Measurements from ENCODE around the gene LCLAT1.

Gene LCLAT1

DNA sequence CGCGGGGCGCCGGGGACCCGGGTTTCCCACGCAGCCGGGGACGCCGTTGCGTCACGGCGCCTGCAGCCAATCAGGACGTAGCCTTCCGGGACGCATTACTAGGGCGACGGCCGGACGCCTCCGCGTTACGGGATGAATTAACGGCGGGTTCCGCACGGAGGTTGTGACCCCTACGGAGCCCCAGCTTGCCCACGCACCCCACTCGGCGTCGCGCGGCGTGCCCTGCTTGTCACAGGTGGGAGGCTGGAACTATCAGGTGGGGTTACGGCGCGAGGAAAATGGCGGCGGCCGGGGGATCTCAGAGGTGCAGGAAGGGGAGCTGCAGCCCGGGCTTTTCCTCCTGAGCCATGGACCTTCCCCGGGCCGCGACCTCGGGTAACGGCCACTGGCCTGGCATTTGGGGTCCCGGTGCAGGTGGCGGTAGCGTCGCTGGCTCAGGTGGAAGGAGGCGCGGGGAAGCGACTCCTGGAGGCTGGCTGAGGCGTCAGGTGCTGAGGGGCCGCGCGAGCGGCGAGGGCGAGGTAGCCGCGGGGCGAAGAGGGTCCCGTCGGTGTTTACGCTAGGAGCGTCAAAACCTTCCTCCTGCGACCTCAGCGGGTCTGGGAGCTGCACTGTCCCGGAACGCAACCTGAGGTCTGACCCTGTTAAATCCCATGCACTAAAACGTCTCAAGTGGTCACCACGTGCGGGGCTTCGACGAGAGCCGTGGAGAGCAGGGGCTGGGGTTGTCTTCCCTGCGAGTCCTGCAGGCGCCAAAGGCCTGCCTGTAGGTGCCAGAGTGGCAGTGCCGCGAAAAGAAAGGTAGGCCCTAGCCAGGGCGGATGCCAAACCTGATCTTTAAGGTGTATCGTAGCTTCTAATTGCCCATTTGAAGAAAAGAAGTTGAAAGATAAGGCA, at the start of gene LCLAT1:
TSS of gene LCLAT1 (plus strand) at position 98 of the 897 bp plus-strand sequence. CDS start 78,345 bp downstream, outside the sequence.
- peak; percentile 86 to 89 for DNase-seq

- DNase-seq = no peak
These were observed 48.8 kb upstream of the LCLAT1 start for GRCh38 chr2:30398084-30398873.

GRCh38 chr2:30400151-30400954, 46.7 kb upstream of the LCLAT1 start:
- no peak for DNase-seq

DNA sequence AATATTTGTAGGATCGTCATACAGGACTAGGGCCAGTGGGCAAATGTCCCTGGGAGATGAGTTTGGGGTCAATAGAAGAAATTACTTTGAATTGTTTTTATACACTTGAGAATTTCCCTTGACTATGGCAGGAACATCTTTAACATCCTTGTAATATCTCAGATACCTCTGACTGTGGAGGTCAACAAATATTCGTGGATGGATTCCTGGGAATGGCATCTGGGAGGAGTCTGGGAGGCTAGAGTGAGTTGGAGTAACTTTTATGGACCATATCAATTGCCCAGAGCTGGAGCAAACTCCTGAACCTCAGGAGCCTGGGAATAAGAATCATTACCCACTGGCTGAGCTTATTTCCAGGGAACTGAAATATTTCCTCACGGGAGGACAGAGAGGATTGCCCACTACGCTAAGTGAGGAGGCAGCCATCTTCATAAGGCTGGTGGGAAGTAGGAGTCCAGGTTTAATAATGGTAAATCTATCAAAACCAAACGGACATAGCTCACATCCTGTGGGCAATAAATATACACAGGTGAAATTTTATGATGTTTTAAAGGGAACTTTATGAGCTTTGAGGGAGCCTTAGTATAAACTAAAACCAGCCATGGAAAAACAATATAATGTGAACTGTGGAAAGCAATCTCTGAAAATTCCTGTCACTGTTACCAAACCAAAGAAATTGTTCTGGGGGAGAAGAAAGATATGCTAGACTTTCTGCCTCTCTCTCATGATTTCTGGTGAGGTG, 44.4 kb upstream of the LCLAT1 start:
- no peak for DNase-seq

DNA sequence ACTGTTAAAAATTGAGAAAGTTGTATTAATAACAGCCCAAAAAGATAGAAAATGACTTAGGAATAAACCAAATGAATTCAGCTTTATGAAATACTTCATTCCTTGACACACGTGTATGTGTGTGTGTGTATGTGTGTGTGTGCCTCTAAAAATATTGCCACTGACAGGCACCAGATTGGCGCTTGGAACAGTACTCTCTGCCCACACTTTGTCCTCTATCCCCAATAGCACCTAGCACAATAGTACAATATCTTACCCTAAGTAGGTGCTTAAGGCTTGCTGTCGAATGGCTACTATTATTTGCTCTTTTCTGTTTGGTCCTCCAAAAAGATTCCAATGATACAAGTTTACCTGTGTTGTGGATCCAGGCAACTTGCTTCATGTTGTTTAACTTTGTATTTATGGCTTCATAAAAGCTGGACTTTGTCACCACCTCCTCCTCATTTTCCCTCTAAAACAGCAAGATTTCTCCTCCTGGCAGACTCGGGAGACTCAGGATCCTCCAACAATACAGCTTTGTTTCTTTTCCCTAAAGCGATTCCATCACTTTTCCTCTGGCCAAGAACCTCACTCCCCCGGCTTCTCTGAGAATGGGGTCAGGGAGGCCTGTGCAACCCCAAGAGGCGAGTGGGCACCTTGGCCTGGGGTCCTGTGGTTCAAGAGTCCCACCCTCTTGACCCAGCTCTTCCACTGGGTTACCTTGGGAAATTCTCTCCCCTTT, 43.3 kb upstream of the LCLAT1 start:
- no peak for DNase-seq

GRCh38 chr2:30404319-30405259, 42.5 kb upstream of the LCLAT1 start:
- no peak for DNase-seq

GRCh38 chr2:30405260-30405605, 41.8 kb upstream of the LCLAT1 start:
- DNase-seq = no peak

- DNase-seq = no peak
These were observed 40.2 kb upstream of the LCLAT1 start for GRCh38 chr2:30406853-30407252.

DNA sequence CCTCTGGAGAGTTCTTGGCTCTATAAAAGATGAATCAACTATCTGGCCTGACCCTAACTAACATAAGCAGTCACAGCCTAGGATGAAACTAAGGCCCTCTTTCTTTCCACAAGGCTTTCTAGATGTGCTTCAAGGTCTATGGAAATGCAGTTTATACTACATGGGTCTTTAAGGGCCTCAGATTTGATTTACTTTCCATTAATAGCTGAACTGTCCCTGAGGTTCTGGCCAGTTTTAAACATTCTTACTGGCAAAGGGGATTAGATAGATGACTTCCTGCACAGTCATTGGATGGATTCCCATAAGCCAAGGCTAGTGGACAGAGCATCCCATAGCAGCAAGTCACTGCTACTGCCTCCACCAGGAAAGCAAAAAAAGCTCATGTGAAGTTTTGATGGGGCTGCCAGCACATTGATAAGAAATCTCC, 38.1 kb upstream of the LCLAT1 start:
- DNase-seq = no peak

GRCh38 chr2:30410217-30410616, 36.8 kb upstream of the LCLAT1 start:
- DNase-seq = no peak

DNA sequence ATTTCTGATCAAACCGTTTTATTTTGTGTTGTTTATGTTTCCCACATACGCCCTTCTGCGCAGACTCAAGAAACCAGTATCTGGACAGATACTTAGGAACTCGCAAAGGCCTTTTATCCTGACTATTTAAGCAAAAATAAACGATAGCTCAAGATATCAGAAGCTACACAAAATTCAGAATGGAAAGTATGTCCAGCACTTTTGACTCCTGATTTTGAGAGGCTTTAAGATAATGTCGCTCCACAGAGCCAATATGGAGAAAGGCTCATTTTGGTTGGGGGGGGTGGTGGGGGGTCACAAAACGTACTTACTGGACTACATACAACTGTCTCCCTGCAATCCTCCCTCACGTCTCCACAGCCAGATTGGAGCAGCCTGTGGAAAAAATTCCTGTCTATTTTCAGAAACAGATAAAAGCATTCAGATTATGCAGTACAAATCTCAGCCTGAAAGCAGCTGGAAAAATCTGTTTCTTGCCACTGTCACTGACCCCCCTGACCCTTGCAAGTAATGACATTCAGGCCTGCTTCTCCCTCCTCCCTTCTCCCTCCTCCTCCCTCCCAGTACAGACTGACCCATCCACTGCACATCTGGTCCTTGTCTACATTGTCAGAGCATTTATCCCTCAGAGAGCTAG, 34.9 kb upstream of the LCLAT1 start:
- no peak for DNase-seq

DNA sequence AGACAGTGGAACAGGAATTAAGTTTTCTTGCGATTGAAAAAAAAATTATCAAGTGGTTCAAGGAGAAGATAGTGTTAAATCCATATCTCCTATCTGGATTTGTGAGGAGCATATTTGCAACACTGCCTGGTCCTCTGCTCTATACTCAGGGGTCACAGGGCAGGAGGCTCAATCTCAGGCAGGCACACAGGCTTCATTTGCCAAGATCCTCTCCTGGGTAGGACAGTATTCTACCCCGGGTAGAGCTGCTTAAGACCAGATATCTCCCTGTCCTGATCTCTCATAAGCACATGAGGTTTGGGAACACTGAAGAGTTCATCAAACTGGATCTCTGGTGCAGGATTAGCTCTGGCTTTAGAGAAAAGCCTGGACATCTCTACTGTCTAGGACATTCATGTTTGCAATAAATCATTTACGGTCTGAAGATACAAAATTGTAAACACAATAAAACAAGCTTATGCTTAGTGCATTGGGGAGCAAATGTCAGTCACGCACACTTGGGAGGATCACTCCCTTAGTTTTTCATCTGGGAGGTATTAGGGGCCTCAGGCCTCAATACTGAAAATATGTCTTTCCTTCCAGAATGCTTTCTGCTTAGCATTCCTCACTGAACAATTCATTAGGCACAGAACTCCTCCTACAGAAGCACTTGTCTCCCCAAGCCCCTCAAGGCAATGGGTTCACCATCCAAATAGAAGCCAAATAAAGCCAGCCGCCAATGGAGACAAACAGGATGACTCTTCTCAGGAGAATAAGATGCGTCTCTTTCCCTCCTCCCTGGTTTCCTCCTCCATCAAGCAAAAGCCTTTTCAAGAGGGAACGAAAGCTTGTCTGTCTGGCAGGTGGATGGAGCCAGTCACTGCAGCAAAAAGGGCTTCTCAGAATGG, 34.1 kb upstream of the LCLAT1 start:
- DNase-seq = no peak

GRCh38 chr2:30414961-30415360, 32.1 kb upstream of the LCLAT1 start:
- no peak for DNase-seq

- DNase-seq = no peak
These were observed 29.8 kb upstream of the LCLAT1 start for GRCh38 chr2:30417253-30417652.

DNA sequence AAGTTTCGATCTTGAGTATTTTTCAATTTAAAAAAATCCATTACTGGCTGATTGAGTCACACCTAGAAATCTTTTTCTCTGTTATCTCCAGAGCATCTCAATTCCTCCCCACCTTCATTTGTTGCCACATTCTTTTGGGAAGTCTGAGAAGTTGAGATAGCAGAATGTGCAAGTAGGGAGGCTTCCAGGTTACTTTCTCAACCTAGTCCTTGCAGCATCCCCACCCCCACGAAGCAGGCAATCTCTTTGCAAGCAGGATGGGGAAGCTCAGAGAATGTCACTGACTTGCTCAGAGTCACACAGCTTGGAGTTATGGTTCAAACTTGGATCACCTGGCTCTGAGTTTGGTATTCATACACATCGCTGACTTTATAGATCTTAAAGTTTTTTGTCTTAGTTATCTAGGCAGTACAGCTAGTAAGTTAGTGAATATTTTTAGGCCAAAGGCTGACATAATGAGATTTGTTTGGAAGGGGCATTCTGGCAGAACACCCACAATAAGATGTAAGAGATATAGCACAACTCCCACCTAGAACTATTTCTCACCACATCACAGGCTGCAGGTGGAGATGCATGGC, 25.9 kb upstream of the LCLAT1 start:
- no peak for DNase-seq

GRCh38 chr2:30421604-30422443, 25.2 kb upstream of the LCLAT1 start:
- DNase-seq = peak; percentile 15 to 36

DNA sequence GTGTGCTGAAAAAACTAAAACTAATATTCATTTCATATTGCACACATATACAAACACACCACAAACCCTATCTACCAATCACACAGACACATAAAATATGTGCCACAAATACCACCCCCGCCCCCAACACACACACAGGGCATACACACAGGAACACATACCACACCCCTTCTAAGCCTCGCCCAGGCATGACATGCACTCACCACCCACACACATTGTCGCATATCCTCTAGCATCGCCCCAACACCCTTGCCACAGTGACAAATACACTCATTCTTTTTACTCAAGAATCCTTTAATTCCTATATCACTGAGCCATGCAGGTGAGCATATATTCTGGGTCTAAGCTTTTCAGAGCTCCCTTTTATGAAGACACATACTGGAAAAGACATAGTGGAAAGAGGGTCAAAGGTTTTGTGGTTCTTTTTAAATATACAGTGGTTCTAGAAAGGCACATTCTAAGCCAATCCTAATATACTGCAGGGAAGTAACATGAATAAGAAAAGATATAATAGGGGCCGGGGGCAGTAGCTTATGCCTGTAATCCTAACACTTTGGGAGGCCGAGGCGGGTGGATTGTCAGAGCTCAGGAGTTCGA, 24.5 kb upstream of the LCLAT1 start:
- DNase-seq = peak; percentile 80 to 87

Data from stimulated activated CD4-positive, alpha-beta T cell treated with anti-CD3 and anti-CD28 coated beads, Interleukin-2, amount 100 ng/mL, for 24 hours (primary cell).